Activated CD4-positive, alpha-beta T cell treated with anti-CD3 and anti-CD28 coated beads for 48 hours (primary cell): ENCODE results near the gene SEMG1.

Experiments
- DNase-seq: peaks from one replicate; pipeline ENCODE4 v3.0.0-alpha.2; 2020

The SEMG1 gene

GRCh38 chr20:45206725-45207124 lies at the start of gene SEMG1:
TSS of gene SEMG1 (plus strand) at chr20:45207033. CDS start at chr20:45207054, 21 bp downstream.
- no peak for DNase-seq

- no peak for DNase-seq
Measured at GRCh38 chr20:45157962-45158361, 48.9 kb upstream of the SEMG1 start.

- no peak for DNase-seq
Measured at GRCh38 chr20:45163083-45163803, 43.6 kb upstream of the SEMG1 start.

- DNase-seq: no peak
Measured at GRCh38 chr20:45164906-45165305, 41.9 kb upstream of the SEMG1 start.

- DNase-seq: no peak
Measured at GRCh38 chr20:45173522-45173921, 33.3 kb upstream of the SEMG1 start.

GRCh38 chr20:45174434-45175364 lies 32.1 kb upstream of the SEMG1 start, which contains the start of gene PI3:
TSS of gene PI3 (plus strand) at chr20:45174902. CDS start at chr20:45174923, 21 bp downstream.
- DNase-seq: no peak

GRCh38 chr20:45176526-45177267 lies 30.1 kb upstream of the SEMG1 start:
- DNase-seq: no peak

- DNase-seq: no peak
Measured at GRCh38 chr20:45179166-45179565, 27.7 kb upstream of the SEMG1 start.

- DNase-seq: no peak
Measured at GRCh38 chr20:45181639-45182038, 25.2 kb upstream of the SEMG1 start.

GRCh38 chr20:45183084-45183483 lies 23.7 kb upstream of the SEMG1 start:
- no peak for DNase-seq

GRCh38 chr20:45187693-45188092 lies 19.1 kb upstream of the SEMG1 start:
- no peak for DNase-seq

GRCh38 chr20:45189067-45189609 lies 17.7 kb upstream of the SEMG1 start:
- no peak for DNase-seq

- DNase-seq: no peak
Measured at GRCh38 chr20:45189861-45190260, 17.0 kb upstream of the SEMG1 start.

GRCh38 chr20:45191926-45192325 lies 14.9 kb upstream of the SEMG1 start:
- no peak for DNase-seq

GRCh38 chr20:45193331-45193730 lies 13.5 kb upstream of the SEMG1 start:
- DNase-seq: no peak

- DNase-seq: no peak
Measured at GRCh38 chr20:45209924-45210323, 3.1 kb downstream of the SEMG1 start.

- no peak for DNase-seq
Measured at GRCh38 chr20:45211569-45212474, 5.0 kb downstream of the SEMG1 start.

- no peak for DNase-seq
Measured at GRCh38 chr20:45212836-45213235, 6.0 kb downstream of the SEMG1 start.

- no peak for DNase-seq
Measured at GRCh38 chr20:45218124-45218523, 11.3 kb downstream of the SEMG1 start.

GRCh38 chr20:45218636-45219035 lies 11.8 kb downstream of the SEMG1 start:
- DNase-seq: no peak

- no peak for DNase-seq
Measured at GRCh38 chr20:45221076-45221475, 14.2 kb downstream of the SEMG1 start, which contains the start of gene SEMG2. TSS of gene SEMG2 (plus strand) at chr20:45221373. CDS start at chr20:45221390, 17 bp downstream.

GRCh38 chr20:45223136-45223535 lies 16.3 kb downstream of the SEMG1 start:
- DNase-seq: no peak
